Endothelial cell of umbilical vein (primary cell): ENCODE measurements around the gene FBN2. TPM values are rescaled to one million over a fixed set of nuclear protein-coding genes. Genes with fewer than 3 reads are reported as not detected.

Source experiments
- BruUV-seq: library from RNA; stranded (reverse); fragments of 400-500 nt; replicated peaks from 2 replicates; lab custom pipeline; 2021; lab: Mats Ljungman, UMichigan
- CTCF ChIA-PET: fragments of 300-600, 350-600 bp; sonication (Branson Sonifier 250); formaldehyde crosslinking; loops from one replicate; lab custom pipeline; 2021; ENCODE audit warnings: antibody characterized with exemption, inconsistent platforms; lab: Charles Lee
- POLR2A ChIA-PET: fragments of 300-600, 350-600 bp; sonication (Branson Sonifier 250); formaldehyde crosslinking; loops from one replicate; lab custom pipeline; 2021; ENCODE audit warnings: antibody characterized with exemption, inconsistent platforms; lab: Charles Lee
- DNase-seq: peaks from one replicate; pipeline ENCODE4 v3.0.0-alpha.2; 2011; ENCODE audit warnings: low read depth, low spot score
- FAIRE-seq: peaks from 2 replicates; lab custom pipeline; 2011; peaks lifted over from hg19 to GRCh38; lab: Jason Lieb, UNC
- H2AFZ ChIP-seq: 2 replicates; pipeline ENCODE4 v1.6.0; 2012; ENCODE audit warnings: low read depth, low read length, control low read depth, inconsistent platforms
- H3K27ac ChIP-seq: 2 replicates; pipeline ENCODE4 v1.5.1; 2011; ENCODE audit warnings: low read depth, mild to moderate bottlenecking, control low read depth, low read length, moderate library complexity; ENCODE audit not compliant: insufficient read depth
- H3K27me3 ChIP-seq, 2 experiments: 2 replicates each; pipeline versions ENCODE4 v1.6.0 to v1.6.1; 2011; ENCODE audit warnings: low read length in 2 of 2, mixed read lengths in 1 of 2; ENCODE audit not compliant: control insufficient read depth in 2 of 2, insufficient read depth in 2 of 2
- H3K36me3 ChIP-seq, 2 experiments: 2 replicates in 1 of 2; 3 replicates in 1 of 2; pipeline ENCODE4 v1.5.1; 2011; ENCODE audit warnings: low read length in 2 of 2, mild to moderate bottlenecking in 1 of 2, moderate library complexity in 1 of 2; ENCODE audit not compliant: control insufficient read depth in 2 of 2, insufficient read depth in 2 of 2; ENCODE audit errors: extremely low read depth in 1 of 2
- H3K4me1 ChIP-seq: 3 replicates; pipeline ENCODE4 v1.5.1; 2011; ENCODE audit warnings: mild to moderate bottlenecking, low read length; ENCODE audit not compliant: control insufficient read depth, insufficient read depth; ENCODE audit errors: extremely low read depth
- H3K4me2 ChIP-seq: 2 replicates; pipeline ENCODE4 v1.6.1; 2011; ENCODE audit warnings: low read length, control low read depth, mixed read lengths; ENCODE audit not compliant: insufficient read depth
- H3K4me3 ChIP-seq, 3 experiments: fragments of 200-600 bp in 1 of 3; sonication (generic), shearing (Covaris generic) in 1 of 3; replicated peaks in 1 of 3; 2 replicates each; pipeline ENCODE4 v1.5.1; 2011 to 2016; ENCODE audit warnings: control low read depth in 3 of 3, low read length in 3 of 3, mild to moderate bottlenecking in 2 of 3, inconsistent platforms in 1 of 3, low read depth in 1 of 3, moderate library complexity in 1 of 3; ENCODE audit not compliant: insufficient read depth in 1 of 3
- H3K79me2 ChIP-seq: 2 replicates; pipeline ENCODE4 v1.6.0; 2012; ENCODE audit warnings: low read length, inconsistent platforms; ENCODE audit not compliant: control insufficient read depth, insufficient read depth
- H3K9ac ChIP-seq: replicated peaks from 2 replicates; pipeline ENCODE3; 2011; ENCODE audit warnings: low read length, control low read depth; ENCODE audit not compliant: insufficient read depth; ENCODE audit errors: extremely low read depth
- H3K9me1 ChIP-seq: replicated peaks from 3 replicates; pipeline ENCODE4 v1.6.0; 2011; ENCODE audit warnings: mild to moderate bottlenecking, low read length; ENCODE audit not compliant: control insufficient read depth, insufficient read depth; ENCODE audit errors: extremely low read depth
- H3K9me3 ChIP-seq: replicated peaks from 2 replicates; pipeline ENCODE4 v1.5.1; 2012; ENCODE audit warnings: low read length, inconsistent platforms; ENCODE audit not compliant: control insufficient read depth, insufficient read depth
- H4K20me1 ChIP-seq: replicated peaks from 2 replicates; pipeline ENCODE3; 2011; ENCODE audit warnings: mild to moderate bottlenecking, low read length; ENCODE audit not compliant: control insufficient read depth, insufficient read depth; ENCODE audit errors: extremely low read depth
- EZH2 ChIP-seq: IDR thresholded peaks from 2 replicates; pipeline ENCODE4 v1.6.1; 2012; ENCODE audit warnings: borderline replicate concordance, low read depth, mild to moderate bottlenecking, moderate library complexity, low read length, inconsistent platforms; ENCODE audit not compliant: severe bottlenecking
- FOS ChIP-seq: IDR thresholded peaks from 2 replicates; pipeline ENCODE4 v1.6.1; 2011; ENCODE audit warnings: mild to moderate bottlenecking, low read length, moderate library complexity, borderline replicate concordance; ENCODE audit not compliant: insufficient read depth
- GATA2 ChIP-seq: IDR thresholded peaks from 2 replicates; pipeline ENCODE4 v1.7.0; 2011; ENCODE audit warnings: low read depth, mild to moderate bottlenecking, moderate library complexity, mixed read lengths, low read length; ENCODE audit not compliant: insufficient read length, insufficient read depth
- JUN ChIP-seq: IDR thresholded peaks from 2 replicates; pipeline ENCODE4 v1.6.1; 2011; ENCODE audit warnings: borderline replicate concordance, low read depth; ENCODE audit not compliant: insufficient read length, insufficient read depth
- MYC ChIP-seq: IDR thresholded peaks from one replicate; pipeline ENCODE4 v1.6.1; 2011; ENCODE audit warnings: mild to moderate bottlenecking, low read depth, low read length
- POLR2A ChIP-seq: IDR thresholded peaks from 2 replicates; pipeline ENCODE4 v1.6.1; 2012; ENCODE audit warnings: low read depth, mild to moderate bottlenecking, control low read depth, low read length
- POLR2AphosphoS5 ChIP-seq: IDR thresholded peaks from 2 replicates; pipeline ENCODE4 v1.6.1; 2012; ENCODE audit warnings: low read depth, mild to moderate bottlenecking, control low read depth, low read length, moderate library complexity; ENCODE audit not compliant: insufficient read depth
- dilution Hi-C: fragments of 300-500 bp; cut with MboI; formaldehyde crosslinking; loops from one replicate; pipeline ENCODE4 v1.15.0; 2019; ENCODE audit warnings: low sequenced_read_pairs; ENCODE audit not compliant: extremely low pct_ligation_motif_present
- intact Hi-C: fragments of 100-400 bp; cut with micrococcal nuclease; formaldehyde crosslinking; loops from one replicate; pipeline ENCODE4 v1.10.0; 2022
- polyA plus RNA-seq, 4 experiments: library from polyadenylated mRNA; depleted of rRNA in 3 of 4; stranded (reverse) in 3 of 4; unstranded in 1 of 4; fragments of >200 nt; gene quantifications; 2 replicates each; pipeline versions ENCODE4 v1.2.1 to v1.2.3, GENCODE V29; 2011 to 2012; ENCODE audit warnings: missing spikeins in 1 of 4
- total RNA-seq: library from RNA; stranded (reverse); gene quantifications from 2 replicates; pipeline ENCODE4 v1.2.3, GENCODE V29; 2021
- TF ChIP-seq, protein P1 (sequence below): IDR thresholded peaks from 2 replicates; pipeline ENCODE4 v1.6.1; 2011; ENCODE audit not compliant: insufficient read depth, insufficient read length
- TF ChIP-seq, protein P2 (sequence below), 2 donors: IDR thresholded peaks; 1 replicate in 1 of 2; 2 replicates in 1 of 2; pipeline ENCODE4 v1.5.1; 2011; ENCODE audit warnings: low read length in 2 of 2, mild to moderate bottlenecking in 2 of 2, moderate library complexity in 2 of 2, control low read depth in 1 of 2, inconsistent platforms in 1 of 2, low read depth in 1 of 2; ENCODE audit not compliant: insufficient read depth in 1 of 2; ENCODE audit errors: extremely low read depth in 1 of 2

Gene FBN2
- total and polyA plus RNA-seq, 2 donors (not counting 3 experiments of a cell fraction or from before 2014, with no cell fraction given) = 21.8 to 57.4 TPM

DNA sequence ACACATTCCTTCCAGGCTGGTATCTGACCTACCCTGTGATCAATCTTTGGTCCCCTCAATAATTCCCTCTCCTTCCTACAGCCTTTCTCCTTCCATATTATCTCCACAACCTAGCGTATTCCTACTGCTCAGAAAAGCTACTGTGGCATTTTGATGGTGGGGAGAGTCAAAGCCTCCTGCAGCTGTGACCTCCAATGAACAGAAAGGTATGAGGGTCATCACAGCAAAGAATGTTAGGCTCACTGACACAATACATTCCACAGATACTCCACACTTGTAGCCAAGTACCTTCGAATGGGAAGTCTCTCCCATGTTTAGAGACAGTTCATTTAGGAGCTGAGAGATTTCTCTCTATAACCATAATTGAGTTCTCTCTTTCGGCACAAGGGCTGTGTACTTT lies 5.9 kb downstream of the FBN2 start:
- DNase-seq (no peak), FAIRE-seq (no peak)
- no peaks in the 10 kb centered on the region for H3K79me2 ChIP-seq
- H3K4me1 ChIP-seq = peaks cover 2% of the 10 kb centered on the region
- H3K27ac ChIP-seq = no peak overlapping the region
- CTCF ChIA-PET = interaction anchor here (0.9 to 1.6 kb wide), 3 partner anchors 14 to 143 kb away, joined by 3 to 4 read pairs (median 4); no protein-coding TSS in a partner anchor
- no peaks in the 10 kb centered on the region for H3K9me3 ChIP-seq
- no peaks in the 10 kb centered on the region for H4K20me1 ChIP-seq
- no peaks in the 10 kb centered on the region for H3K27me3 ChIP-seq
- intact Hi-C loops (no loop called here), dilution Hi-C loops (no loop called here)
- no peak overlapping the region for H2AFZ ChIP-seq
- no peak overlapping the region for H3K9ac ChIP-seq
- no TSS peak for BruUV-seq
- no peaks in the 10 kb centered on the region for H3K36me3 ChIP-seq
- TF ChIP-seq GATA2 = no peak
- TF ChIP-seq, protein P1, sequence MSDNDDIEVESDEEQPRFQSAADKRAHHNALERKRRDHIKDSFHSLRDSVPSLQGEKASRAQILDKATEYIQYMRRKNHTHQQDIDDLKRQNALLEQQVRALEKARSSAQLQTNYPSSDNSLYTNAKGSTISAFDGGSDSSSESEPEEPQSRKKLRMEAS = no peak
- TF ChIP-seq, protein P2, sequence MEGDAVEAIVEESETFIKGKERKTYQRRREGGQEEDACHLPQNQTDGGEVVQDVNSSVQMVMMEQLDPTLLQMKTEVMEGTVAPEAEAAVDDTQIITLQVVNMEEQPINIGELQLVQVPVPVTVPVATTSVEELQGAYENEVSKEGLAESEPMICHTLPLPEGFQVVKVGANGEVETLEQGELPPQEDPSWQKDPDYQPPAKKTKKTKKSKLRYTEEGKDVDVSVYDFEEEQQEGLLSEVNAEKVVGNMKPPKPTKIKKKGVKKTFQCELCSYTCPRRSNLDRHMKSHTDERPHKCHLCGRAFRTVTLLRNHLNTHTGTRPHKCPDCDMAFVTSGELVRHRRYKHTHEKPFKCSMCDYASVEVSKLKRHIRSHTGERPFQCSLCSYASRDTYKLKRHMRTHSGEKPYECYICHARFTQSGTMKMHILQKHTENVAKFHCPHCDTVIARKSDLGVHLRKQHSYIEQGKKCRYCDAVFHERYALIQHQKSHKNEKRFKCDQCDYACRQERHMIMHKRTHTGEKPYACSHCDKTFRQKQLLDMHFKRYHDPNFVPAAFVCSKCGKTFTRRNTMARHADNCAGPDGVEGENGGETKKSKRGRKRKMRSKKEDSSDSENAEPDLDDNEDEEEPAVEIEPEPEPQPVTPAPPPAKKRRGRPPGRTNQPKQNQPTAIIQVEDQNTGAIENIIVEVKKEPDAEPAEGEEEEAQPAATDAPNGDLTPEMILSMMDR (IDR thresholded peaks at IDR 0.05; ENCODE audit: extremely low read depth in 1 of 2, insufficient read depth in 1 of 2, low read depth in 1 of 2, low read length in 2 of 2) = no peak
- TF ChIP-seq POLR2A = no peak
- no peak for TF ChIP-seq JUN
- no peak for TF ChIP-seq FOS
- no peak for TF ChIP-seq POLR2AphosphoS5
- TF ChIP-seq EZH2 = no peak
- TF ChIP-seq MYC = no peak
- POLR2A ChIA-PET = no interaction called here
- H3K4me2 ChIP-seq = no peak overlapping the region
- no peak overlapping the region for H3K4me3 ChIP-seq
- H3K9me1 ChIP-seq = no peaks in the 10 kb centered on the region
